DMS 273 (cell line): Measurements from ENCODE around the gene PHOX2A.
"Not testable (repeated sequence)": the region's sequence is repeated elsewhere in the genome, so short reads cannot be mapped to it uniquely, and the experiment has no call there.

Experiments
- DNase-seq: peaks from one replicate; lab custom pipeline; 2025; ENCODE audit not compliant: unreplicated experiment; lab: John Stamatoyannopoulos, UW

PHOX2A gene

GRCh38 chr11:72223615-72224563 is 20.1 kb downstream of the PHOX2A start:
- DNase-seq = peak; percentile 80

GRCh38 chr11:72222907-72223614 is 20.9 kb downstream of the PHOX2A start:
- peak; percentile 92 for DNase-seq

DNA sequence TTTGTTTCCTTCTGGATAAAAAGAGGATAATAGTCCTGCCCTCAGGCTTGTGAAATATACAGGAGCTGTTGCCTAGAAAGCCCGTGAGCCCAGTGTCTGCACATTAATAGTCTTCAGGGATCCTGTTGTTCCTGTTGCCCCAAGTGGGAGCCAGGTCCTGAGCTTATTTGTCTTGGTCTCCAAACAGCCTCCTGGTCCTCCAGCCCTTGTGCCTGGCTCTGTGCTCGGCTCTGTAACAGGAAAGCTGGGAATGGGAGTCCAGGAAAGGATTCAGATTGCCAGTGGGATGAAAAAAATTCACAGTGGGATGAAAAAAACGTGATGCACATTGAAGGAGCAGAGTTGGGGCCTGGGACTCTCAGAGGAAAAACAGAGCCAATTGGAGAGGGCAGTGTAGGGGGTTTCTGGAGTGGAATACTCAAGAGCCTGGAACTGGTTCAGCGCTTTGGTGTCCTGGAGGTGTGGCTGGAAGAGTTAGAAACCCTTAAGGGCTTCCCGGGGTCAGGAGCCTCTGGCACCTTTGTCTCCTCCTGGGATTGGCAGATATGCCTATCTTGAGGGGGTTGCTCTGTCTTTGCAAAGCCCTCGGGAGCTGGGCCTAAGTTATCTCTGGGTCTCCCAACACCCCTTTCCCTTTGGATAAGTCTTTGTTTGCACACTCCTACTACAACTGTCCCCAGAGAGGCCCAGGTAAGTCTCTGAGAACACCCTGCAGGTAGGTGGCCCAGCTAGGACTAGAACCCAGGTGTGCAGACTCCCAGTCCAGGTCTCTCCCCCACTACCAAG is 21.7 kb downstream of the PHOX2A start:
- peak; percentile 7 for DNase-seq

DNA sequence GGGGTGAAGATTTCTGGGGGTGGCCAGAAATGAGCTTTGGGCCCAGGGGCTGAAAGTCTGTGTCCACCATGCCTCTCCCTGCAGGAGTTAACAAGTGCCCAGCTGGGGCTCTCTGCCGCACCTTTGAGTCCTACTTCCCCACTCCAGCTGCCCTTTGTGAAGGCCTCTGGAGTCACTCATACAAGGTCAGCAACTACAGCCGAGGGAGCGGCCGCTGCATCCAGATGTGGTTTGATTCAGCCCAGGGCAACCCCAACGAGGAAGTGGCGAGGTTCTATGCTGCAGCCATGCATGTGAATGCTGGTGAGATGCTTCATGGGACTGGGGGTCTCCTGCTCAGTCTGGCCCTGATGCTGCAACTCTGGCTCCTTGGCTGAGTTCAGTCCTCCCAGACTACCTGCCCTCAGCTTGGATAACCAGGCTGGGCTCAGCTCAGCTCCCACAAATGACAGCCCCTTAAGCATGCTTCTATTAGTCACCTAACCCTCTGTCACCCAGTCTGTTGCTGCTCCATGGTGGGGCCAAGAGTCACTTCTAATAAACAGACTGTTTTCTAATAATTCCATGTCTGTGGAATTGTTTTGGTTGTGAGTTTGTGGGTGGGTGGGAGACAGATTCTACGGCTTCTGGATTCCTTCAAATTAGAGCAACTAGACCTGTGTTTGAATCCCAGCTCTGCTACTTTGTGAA is 22.4 kb downstream of the PHOX2A start:
- no peak for DNase-seq

DNA sequence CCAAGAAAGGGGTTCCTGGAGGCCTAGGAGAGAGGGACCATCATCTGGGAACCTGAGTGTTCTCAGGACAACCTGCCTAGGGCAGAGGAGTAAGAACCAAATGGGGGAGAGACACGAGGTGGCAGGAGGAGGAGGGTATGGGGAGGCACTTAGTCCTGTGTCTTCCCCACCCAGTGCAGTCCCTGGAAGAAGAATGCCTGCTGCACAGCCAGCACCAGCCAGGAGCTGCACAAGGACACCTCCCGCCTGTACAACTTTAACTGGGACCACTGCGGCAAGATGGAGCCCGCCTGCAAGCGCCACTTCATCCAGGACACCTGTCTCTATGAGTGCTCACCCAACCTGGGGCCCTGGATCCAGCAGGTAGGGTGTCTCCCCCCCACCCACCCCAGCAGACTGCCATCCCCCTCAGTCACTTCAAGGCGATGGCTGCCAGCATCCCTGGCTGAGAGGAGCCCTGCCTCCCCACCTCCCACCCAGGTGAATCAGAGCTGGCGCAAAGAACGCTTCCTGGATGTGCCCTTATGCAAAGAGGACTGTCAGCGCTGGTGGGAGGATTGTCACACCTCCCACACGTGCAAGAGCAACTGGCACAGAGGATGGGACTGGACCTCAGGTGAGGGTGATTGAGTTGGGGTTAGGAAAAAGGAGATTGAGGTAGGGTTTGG is 23.1 kb downstream of the PHOX2A start:
- DNase-seq = no peak

DNA sequence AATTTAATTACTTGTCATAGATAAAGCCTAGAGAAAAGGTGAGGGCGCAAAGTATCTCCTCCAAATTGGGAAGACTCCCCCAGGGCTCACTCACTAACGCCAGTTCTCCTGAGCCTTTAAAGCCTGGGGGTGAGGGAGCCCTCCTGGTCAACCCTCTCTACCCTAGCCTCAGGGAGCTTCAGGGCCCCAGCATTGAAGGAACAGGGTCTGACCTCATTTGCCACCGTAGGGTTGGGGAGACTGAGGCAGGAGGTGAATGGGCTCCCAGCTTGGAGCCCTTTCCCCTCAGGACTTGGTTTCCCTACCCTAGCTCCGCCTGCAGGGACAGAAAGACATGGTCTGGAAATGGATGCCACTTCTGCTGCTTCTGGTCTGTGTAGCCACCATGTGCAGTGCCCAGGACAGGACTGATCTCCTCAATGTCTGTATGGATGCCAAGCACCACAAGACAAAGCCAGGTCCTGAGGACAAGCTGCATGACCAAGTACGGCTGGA is 25.7 kb downstream of the PHOX2A start:
- no peak for DNase-seq

GRCh38 chr11:72217841-72218240 is 26.1 kb downstream of the PHOX2A start:
- no peak for DNase-seq

DNA sequence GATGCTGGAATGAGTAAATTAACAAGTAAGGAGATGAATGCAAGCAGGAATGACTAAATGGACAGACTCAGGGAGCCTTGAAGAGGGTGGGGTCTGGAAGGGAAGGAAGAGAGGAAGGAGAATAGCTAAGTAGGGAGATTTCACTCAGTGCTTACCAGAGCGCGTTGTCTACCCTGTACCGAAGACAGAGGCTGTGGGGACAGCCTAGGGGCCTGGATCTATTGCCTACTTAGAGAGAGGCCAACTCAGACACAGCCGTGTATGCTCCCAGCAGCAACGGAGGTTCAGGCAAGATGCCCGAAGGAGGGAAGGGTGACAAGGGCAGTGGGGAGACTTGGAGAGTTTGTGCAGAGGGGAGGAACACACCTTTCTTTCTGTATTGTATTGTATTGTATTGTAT is 27.3 kb downstream of the PHOX2A start, which contains the start of gene FOLR2:
FOLR2 (plus strand) TSS at position 157 of the 400 bp plus-strand sequence. CDS start 1,791 bp downstream, outside the sequence.
- DNase-seq = no peak

DNA sequence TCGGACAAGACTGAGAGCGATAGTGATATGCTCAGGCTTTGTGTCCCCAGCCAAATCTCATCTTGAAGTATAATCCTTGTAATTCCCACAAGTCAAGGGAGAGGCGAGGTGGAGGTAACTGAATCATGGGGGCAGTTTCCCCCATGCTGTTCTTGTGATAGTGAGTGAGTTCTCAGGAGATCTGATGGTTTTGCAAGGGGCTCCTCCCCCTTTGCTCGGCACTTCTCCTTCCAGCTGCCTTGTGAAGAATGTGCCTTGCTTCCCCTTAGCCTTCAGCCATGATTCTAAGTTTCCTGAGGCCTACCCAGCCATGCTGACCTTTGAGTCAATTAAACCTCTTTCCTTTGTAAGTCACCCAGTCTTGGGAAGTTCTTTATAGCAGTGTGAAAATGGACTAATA is 34.9 kb downstream of the PHOX2A start:
- DNase-seq = no peak

- DNase-seq = no peak
Observed at GRCh38 chr11:72208281-72208680, 35.7 kb downstream of the PHOX2A start.

- not testable (repeated sequence) for DNase-seq
Observed at GRCh38 chr11:72206794-72207193, 37.2 kb downstream of the PHOX2A start.

GRCh38 chr11:72204886-72205285 is 39.1 kb downstream of the PHOX2A start:
- DNase-seq = no peak

- no peak for DNase-seq
Observed at GRCh38 chr11:72203163-72203562, 40.8 kb downstream of the PHOX2A start.

GRCh38 chr11:72202571-72202970 is 41.4 kb downstream of the PHOX2A start:
- no peak for DNase-seq

- not testable (repeated sequence) for DNase-seq
Observed at GRCh38 chr11:72201445-72201844, 42.5 kb downstream of the PHOX2A start.

- DNase-seq = no peak
Observed at GRCh38 chr11:72195518-72196270, 48.3 kb downstream of the PHOX2A start.

GRCh38 chr11:72191961-72192381 is 52.0 kb downstream of the PHOX2A start, which contains the start of gene FOLR1:
Gene FOLR1, plus strand, starts transcription at chr11:72192140. Its CDS starts 34 bp downstream, at chr11:72192174.
- DNase-seq = no peak

GRCh38 chr11:72190631-72191071 is 53.3 kb downstream of the PHOX2A start:
- DNase-seq = no peak
